HCT116 (cell line): ENCODE data around the gene STRN3. TPM values are rescaled to one million over a fixed set of nuclear protein-coding genes. Genes with fewer than 3 reads are reported as not detected.

Experiments
- ATAC-seq: fragments of 200-7000 bp; cut with Tn5 transposase; 2 replicates; pipeline ENCODE4 v1.9.1; 2020; ENCODE audit warnings: mild to moderate bottlenecking, moderate library complexity
- BruUV-seq: library from RNA; stranded (reverse); fragments of 400-500 nt; replicated peaks from 2 replicates; lab custom pipeline; 2021; lab: Mats Ljungman, UMichigan
- CTCF ChIA-PET: fragments of 300-600 bp; sonication (Branson Sonifier 250); formaldehyde crosslinking; loops from one replicate; lab custom pipeline; 2021; ENCODE audit warnings: antibody characterized with exemption; lab: Charles Lee
- POLR2A ChIA-PET: fragments of 300-600, 350-600 bp; sonication (Branson Sonifier 250); formaldehyde crosslinking; loops from one replicate; lab custom pipeline; 2021; ENCODE audit warnings: antibody characterized with exemption; lab: Charles Lee
- RAD21 ChIA-PET, 2 experiments: fragments of 300-600 bp; sonication (Branson Sonifier 250); formaldehyde crosslinking; loops; one replicate each; lab custom pipeline; 2023; ENCODE audit warnings: low total read pairs in 2 of 2; ENCODE audit not compliant: uncharacterized antibody in 2 of 2, unreplicated experiment in 2 of 2, low non-redundant PET in 1 of 2; lab: Charles Lee
- DNase-seq: peaks from one replicate; pipeline ENCODE4 v3.0.0-alpha.2; 2010; ENCODE audit warnings: low read depth, low spot score
- H2AFZ ChIP-seq: fragments of 200-600 bp; shearing (Covaris generic), sonication (generic); 2 replicates; pipeline ENCODE4 v1.6.1; 2017; ENCODE audit warnings: low read depth, mixed run types, mixed read lengths, antibody characterized with exemption, low read length; ENCODE audit not compliant: poor library complexity, severe bottlenecking
- H3K27ac ChIP-seq: 2 replicates; pipeline ENCODE4 v1.5.1; 2012; ENCODE audit warnings: low read depth, low read length
- H3K27me3 ChIP-seq: fragments of 200-600 bp; sonication (generic); 2 replicates; pipeline ENCODE4 v1.6.1; 2016; ENCODE audit warnings: mixed run types, low read length, mixed read lengths; ENCODE audit not compliant: insufficient read depth
- H3K36me3 ChIP-seq, 2 experiments: fragments of 200-500 bp in 1 of 2; fragments of 200-600 bp in 1 of 2; sonication (Bioruptor generic) in 1 of 2; sonication (generic) in 1 of 2; 2 replicates each; pipeline versions ENCODE4 v1.5.1 to v1.6.1; 2014 to 2016; ENCODE audit warnings: low read length in 2 of 2, inconsistent platforms in 1 of 2, mixed read lengths in 1 of 2, mixed run types in 1 of 2; ENCODE audit not compliant: insufficient read depth in 2 of 2, control insufficient read depth in 1 of 2
- H3K4me1 ChIP-seq, 2 experiments: fragments of 200-600 bp in 1 of 2; sonication (generic) in 1 of 2; 2 replicates each; pipeline versions ENCODE4 v1.5.1 to v1.6.1; 2012 to 2017; ENCODE audit warnings: low read length in 2 of 2, inconsistent platforms in 1 of 2, mild to moderate bottlenecking in 1 of 2, mixed read lengths in 1 of 2, mixed run types in 1 of 2, moderate library complexity in 1 of 2; ENCODE audit not compliant: insufficient read depth in 2 of 2, control insufficient read depth in 1 of 2
- H3K4me2 ChIP-seq: fragments of 200-600 bp; sonication (generic); 2 replicates; pipeline ENCODE4 v1.6.1; 2017; ENCODE audit warnings: mixed run types, low read length, mixed read lengths
- H3K4me3 ChIP-seq, 2 experiments: fragments of 200-600 bp in 1 of 2; sonication (generic) in 1 of 2; replicated peaks in 1 of 2; 2 replicates each; pipeline ENCODE4 v1.5.1; 2011 to 2016; ENCODE audit warnings: low read length in 2 of 2, control low read depth in 1 of 2, low read depth in 1 of 2, mild to moderate bottlenecking in 1 of 2, mixed read lengths in 1 of 2, mixed run types in 1 of 2
- H3K79me2 ChIP-seq: fragments of 200-600 bp; sonication (generic); 2 replicates; pipeline ENCODE4 v1.6.1; 2017; ENCODE audit warnings: mild to moderate bottlenecking, mixed run types, low read length, moderate library complexity, mixed read lengths; ENCODE audit not compliant: insufficient read depth
- H3K9ac ChIP-seq: fragments of 200-600 bp; sonication (generic); 2 replicates; pipeline ENCODE4 v1.6.1; 2016; ENCODE audit warnings: low read length, mixed read lengths
- H3K9me2 ChIP-seq: fragments of 200-600 bp; sonication (generic), shearing (Covaris generic); 2 replicates; pipeline ENCODE4 v1.6.1; 2017; ENCODE audit warnings: mixed run types, mild to moderate bottlenecking, moderate library complexity; ENCODE audit not compliant: insufficient read depth
- H3K9me3 ChIP-seq, 2 experiments: fragments of 200-500 bp in 1 of 2; fragments of 200-600 bp in 1 of 2; sonication (Bioruptor generic) in 1 of 2; sonication (generic) in 1 of 2; 2 replicates each; pipeline ENCODE4 v1.6.1; 2014 to 2017; ENCODE audit warnings: low read length in 2 of 2, mixed read lengths in 2 of 2, inconsistent platforms in 1 of 2, low read depth in 1 of 2, mild to moderate bottlenecking in 1 of 2, mixed run types in 1 of 2, moderate library complexity in 1 of 2; ENCODE audit not compliant: control insufficient read depth in 1 of 2, insufficient read depth in 1 of 2
- H4K20me1 ChIP-seq: fragments of 200-600 bp; sonication (generic), shearing (Covaris generic); 2 replicates; pipeline ENCODE4 v1.6.1; 2017; ENCODE audit warnings: mixed run types, mild to moderate bottlenecking, moderate library complexity; ENCODE audit not compliant: insufficient read depth
- CBX3 ChIP-seq: IDR thresholded peaks from 2 replicates; pipeline ENCODE4 v1.6.1; 2012; ENCODE audit warnings: low read depth
- CEBPB ChIP-seq: IDR thresholded peaks from 2 replicates; pipeline ENCODE4 v1.6.1; 2012; ENCODE audit warnings: low read depth
- EGR1 ChIP-seq: IDR thresholded peaks from 2 replicates; pipeline ENCODE4 v1.6.1; 2012; ENCODE audit warnings: low read depth
- ELF1 ChIP-seq: IDR thresholded peaks from 2 replicates; pipeline ENCODE4 v1.6.1; 2012; ENCODE audit warnings: low read depth, borderline replicate concordance
- EZH2 ChIP-seq: fragments of 200-600 bp; sonication (generic); IDR thresholded peaks from 2 replicates; pipeline ENCODE4 v1.6.1; 2017; ENCODE audit warnings: antibody characterized with exemption, mixed run types
- EZH2phosphoT487 ChIP-seq: fragments of 200-600 bp; IDR thresholded peaks from 2 replicates; pipeline ENCODE4 v1.6.1; 2018; ENCODE audit warnings: antibody characterized with exemption, borderline replicate concordance
- FOSL1 ChIP-seq: IDR thresholded peaks from 2 replicates; pipeline ENCODE4 v1.6.1; 2012; ENCODE audit warnings: low read depth
- JUND ChIP-seq: IDR thresholded peaks from 2 replicates; pipeline ENCODE4 v1.6.1; 2012
- POLR2A ChIP-seq: IDR thresholded peaks from 2 replicates; pipeline ENCODE4 v1.7.0; 2011; ENCODE audit warnings: borderline replicate concordance; ENCODE audit not compliant: insufficient read depth, insufficient read length; ENCODE audit errors: extremely low read depth
- POLR2AphosphoS5 ChIP-seq: IDR thresholded peaks from 2 replicates; pipeline ENCODE4 v1.6.1; 2011; ENCODE audit warnings: mild to moderate bottlenecking, low read depth, low read length, moderate library complexity
- SIN3A ChIP-seq: IDR thresholded peaks from 2 replicates; pipeline ENCODE4 v1.6.1; 2012; ENCODE audit warnings: low read depth
- SP1 ChIP-seq: IDR thresholded peaks from 2 replicates; pipeline ENCODE4 v1.6.1; 2012; ENCODE audit warnings: low read depth
- SRF ChIP-seq: IDR thresholded peaks from 2 replicates; pipeline ENCODE4 v1.6.1; 2012; ENCODE audit warnings: low read depth
- TCF7L2 ChIP-seq: IDR thresholded peaks from 2 replicates; pipeline ENCODE4 v1.7.0; 2011; ENCODE audit warnings: borderline replicate concordance, inconsistent platforms; ENCODE audit not compliant: insufficient read depth, insufficient read length; ENCODE audit errors: extremely low read depth
- ZFX ChIP-seq: fragments of 450-650 bp; IDR thresholded peaks from 2 replicates; pipeline ENCODE4 v1.6.1; 2017
- intact Hi-C: fragments of 100-400 bp; cut with micrococcal nuclease; formaldehyde crosslinking; loops from 2 replicates; pipeline ENCODE4 v1.10.0; 2022
- total RNA-seq: library from RNA; stranded (reverse); gene quantifications from one replicate; pipeline ENCODE4 v1.2.1, GENCODE V29; 2021; ENCODE audit not compliant: unreplicated experiment
- TF ChIP-seq, protein P1 (sequence below): IDR thresholded peaks from 2 replicates; pipeline ENCODE4 v1.6.1; 2012
- TF ChIP-seq, protein P2 (sequence below): IDR thresholded peaks from 2 replicates; pipeline ENCODE4 v1.6.1; 2011; ENCODE audit warnings: mild to moderate bottlenecking, low read length, moderate library complexity; ENCODE audit not compliant: insufficient replicate concordance; ENCODE audit errors: extremely low read depth
- TF ChIP-seq, protein P3 (sequence below): IDR thresholded peaks from 2 replicates; pipeline ENCODE4 v1.6.1; 2012

STRN3 gene
- total RNA-seq, 1 experiment from 2014 or later = 43.4 TPM

DNA sequence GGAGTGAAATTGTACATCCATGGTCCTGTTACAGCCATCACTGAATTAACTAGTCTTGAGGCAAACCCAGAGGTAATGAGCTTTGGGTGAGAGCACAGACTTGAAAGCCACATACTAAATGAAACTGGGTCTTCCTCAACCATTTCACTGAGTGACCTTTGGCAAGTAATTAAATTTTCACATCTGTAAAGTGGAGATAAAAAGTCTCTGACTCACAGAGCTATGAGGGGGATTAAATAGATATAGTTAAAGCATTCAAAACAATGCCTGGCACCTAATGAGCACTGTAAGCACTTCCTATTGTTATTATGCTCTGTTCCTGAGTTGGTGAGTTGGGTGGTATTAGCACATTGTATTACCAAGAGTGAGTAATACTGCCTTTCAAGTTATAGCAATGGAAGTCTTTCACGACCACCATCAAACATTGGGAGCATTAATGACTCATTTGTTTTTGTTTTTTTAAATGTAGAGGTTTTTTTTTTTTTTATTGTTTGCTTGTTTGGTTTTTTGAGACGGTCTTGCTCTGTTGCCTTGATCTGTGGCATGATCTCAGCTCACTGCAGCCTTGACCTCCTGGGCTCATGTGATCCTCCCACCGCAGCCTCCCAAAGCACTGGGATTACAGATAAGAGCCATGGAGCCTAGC is 12.5 kb upstream of the STRN3 start (continued):
- TF ChIP-seq JUND (peak; percentile 66), SIN3A (no peak), EGR1 (no peak), EZH2 (no peak), POLR2A (no peak)
- TF ChIP-seq, all 23 proteins: peak for 6

DNA sequence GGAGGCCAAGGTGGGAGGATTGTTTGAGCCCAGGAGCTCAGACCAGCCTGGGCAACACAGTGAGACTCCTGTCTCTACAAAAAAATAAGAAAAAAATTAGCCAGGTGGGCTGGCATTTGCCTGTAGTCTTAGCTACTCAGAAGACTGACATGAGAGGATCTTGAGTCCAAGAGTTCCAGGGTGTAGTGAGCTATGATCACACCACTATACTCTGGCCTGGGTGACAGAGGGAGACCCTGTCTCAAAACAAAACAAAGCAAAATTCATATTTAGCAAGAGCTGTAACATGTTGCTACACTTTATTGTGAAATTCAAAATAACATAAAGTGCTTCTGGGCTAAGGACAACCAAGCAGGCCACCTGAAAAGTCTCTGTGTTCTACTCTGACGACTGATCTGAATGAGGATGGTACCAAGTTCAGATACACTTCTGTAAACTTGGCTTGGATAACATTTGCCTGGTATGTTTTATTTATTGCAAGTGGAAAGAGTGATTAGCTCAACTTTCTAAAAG is 11.6 kb upstream of the STRN3 start:
- Histone ChIP-seq H3K4me1 (peaks cover 57 to 62% of the 10 kb centered on the region in 2 experiments), H3K9me3 (no peaks in the 10 kb centered on the region), H3K4me3 (no peak overlapping the region), H3K36me3 (no peaks in the 10 kb centered on the region), H4K20me1 (no peaks in the 10 kb centered on the region), H3K9me2 (no peaks in the 10 kb centered on the region), H3K4me2 (peak overlapping the region; percentile 54; the same call in 1 of the 2 replicates), H2AFZ (no peak overlapping the region), H3K27ac (peak overlapping the region; percentile 78), H3K27me3 (no peaks in the 10 kb centered on the region), H3K9ac (no peak overlapping the region), H3K79me2 (peaks cover 1% of the 10 kb centered on the region; the same call in 1 of the 2 replicates)
- CTCF ChIA-PET = no interaction called here
- no peak for TF ChIP-seq JUND
- TF ChIP-seq POLR2AphosphoS5 = no peak
- no peak for TF ChIP-seq EZH2
- TF ChIP-seq, protein P1, sequence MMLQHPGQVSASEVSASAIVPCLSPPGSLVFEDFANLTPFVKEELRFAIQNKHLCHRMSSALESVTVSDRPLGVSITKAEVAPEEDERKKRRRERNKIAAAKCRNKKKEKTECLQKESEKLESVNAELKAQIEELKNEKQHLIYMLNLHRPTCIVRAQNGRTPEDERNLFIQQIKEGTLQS = no peak
- no peak for TF ChIP-seq ZFX
- no peak for TF ChIP-seq SRF
- no peak for TF ChIP-seq POLR2A
- TF ChIP-seq EGR1 = no peak
- no peak for TF ChIP-seq FOSL1
- TF ChIP-seq TCF7L2 = no peak
- no peak for TF ChIP-seq SP1
- TF ChIP-seq ELF1 = no peak
- TF ChIP-seq, protein P2, sequence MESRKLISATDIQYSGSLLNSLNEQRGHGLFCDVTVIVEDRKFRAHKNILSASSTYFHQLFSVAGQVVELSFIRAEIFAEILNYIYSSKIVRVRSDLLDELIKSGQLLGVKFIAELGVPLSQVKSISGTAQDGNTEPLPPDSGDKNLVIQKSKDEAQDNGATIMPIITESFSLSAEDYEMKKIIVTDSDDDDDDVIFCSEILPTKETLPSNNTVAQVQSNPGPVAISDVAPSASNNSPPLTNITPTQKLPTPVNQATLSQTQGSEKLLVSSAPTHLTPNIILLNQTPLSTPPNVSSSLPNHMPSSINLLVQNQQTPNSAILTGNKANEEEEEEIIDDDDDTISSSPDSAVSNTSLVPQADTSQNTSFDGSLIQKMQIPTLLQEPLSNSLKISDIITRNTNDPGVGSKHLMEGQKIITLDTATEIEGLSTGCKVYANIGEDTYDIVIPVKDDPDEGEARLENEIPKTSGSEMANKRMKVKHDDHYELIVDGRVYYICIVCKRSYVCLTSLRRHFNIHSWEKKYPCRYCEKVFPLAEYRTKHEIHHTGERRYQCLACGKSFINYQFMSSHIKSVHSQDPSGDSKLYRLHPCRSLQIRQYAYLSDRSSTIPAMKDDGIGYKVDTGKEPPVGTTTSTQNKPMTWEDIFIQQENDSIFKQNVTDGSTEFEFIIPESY = no peak
- TF ChIP-seq CBX3 = no peak
- no peak for TF ChIP-seq CEBPB
- TF ChIP-seq EZH2phosphoT487 = no peak
- TF ChIP-seq, protein P3, sequence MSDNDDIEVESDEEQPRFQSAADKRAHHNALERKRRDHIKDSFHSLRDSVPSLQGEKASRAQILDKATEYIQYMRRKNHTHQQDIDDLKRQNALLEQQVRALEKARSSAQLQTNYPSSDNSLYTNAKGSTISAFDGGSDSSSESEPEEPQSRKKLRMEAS = no peak
- TF ChIP-seq SIN3A = no peak
- ATAC-seq = no peak
- BruUV-seq = no TSS peak
- POLR2A ChIA-PET = interaction anchor here (1.0 to 2.0 kb wide), 4 partner anchors 9 to 15 kb away, joined by 3 to 9 read pairs (median 4); partner anchors contain the start of gene STRN3
- no peak for DNase-seq
- RAD21 ChIA-PET = interaction anchor here in 1 of 2 experiments (0.6 kb wide), 1 partner anchor 9 kb away, joined by 3 read pairs; no protein-coding TSS in a partner anchor
- intact Hi-C loops = no loop called here
